A549 (cell line): Measurements from ENCODE around the gene PBX1. TPM values are rescaled to one million over a fixed set of nuclear protein-coding genes. Genes with fewer than 3 reads are reported as not detected.

Source experiments
- ATAC-seq, 2 experiments: fragments of 200-7000 bp in 1 of 2; fragments of >200 bp in 1 of 2; cut with Nextera tagmentation in 1 of 2; cut with Tn5 transposase in 1 of 2; 3 replicates each; pipeline versions ENCODE4 v1.8.0 to v1.9.1; 2018 to 2020; ENCODE audit warnings: mild to moderate bottlenecking in 1 of 2, moderate library complexity in 1 of 2
- CTCF ChIA-PET: fragments of 300-600 bp; sonication (Branson Sonifier 250); formaldehyde crosslinking; extraction: SDS; loops from one replicate; lab custom pipeline; 2021; ENCODE audit warnings: antibody characterized with exemption, inconsistent platforms; lab: Yijun Ruan, JAX
- POLR2A ChIA-PET: fragments of 350-600 bp; formaldehyde crosslinking; extraction: SDS; loops from one replicate; lab custom pipeline; 2021; ENCODE audit warnings: antibody characterized with exemption, inconsistent platforms; lab: Yijun Ruan, JAX
- DNase-seq, 2 experiments: peaks; one replicate each; pipeline versions ENCODE4 v3.0.0 to v3.0.0-alpha.2; 2011 to 2016; ENCODE audit warnings: low read depth in 1 of 2, low spot score in 1 of 2
- FAIRE-seq: peaks from 2 replicates; lab custom pipeline; 2011; peaks lifted over from hg19 to GRCh38; lab: Jason Lieb, UNC
- H3K27ac ChIP-seq, 2 experiments: fragments of >200 bp; sonication (Bioruptor Twin); formaldehyde crosslinking; 3 replicates each; pipeline ENCODE4 v1.5.1; 2016 to 2017
- H3K4me1 ChIP-seq: fragments of >200 bp; sonication (Bioruptor Twin); formaldehyde crosslinking; 3 replicates; pipeline ENCODE4 v1.6.1; 2016
- H3K4me2 ChIP-seq: fragments of >200 bp; sonication (Bioruptor Twin); formaldehyde crosslinking; 3 replicates; pipeline ENCODE4 v1.6.1; 2016
- H3K4me3 ChIP-seq: fragments of >200 bp; sonication (Bioruptor Twin); formaldehyde crosslinking; 3 replicates; pipeline ENCODE4 v1.5.1; 2016
- H3K9me3 ChIP-seq: fragments of >200 bp; sonication (Bioruptor Twin); formaldehyde crosslinking; 3 replicates; pipeline ENCODE4 v1.6.1; 2016
- BCL3 ChIP-seq: fragments of >200 bp; sonication (Bioruptor Twin); formaldehyde crosslinking; IDR thresholded peaks from 3 replicates; pipeline ENCODE4 v1.6.1; 2016
- CHD2 ChIP-seq: fragments of 150-350 bp; IDR thresholded peaks from 2 replicates; pipeline ENCODE4 v1.6.1; 2014; ENCODE audit warnings: low read length; ENCODE audit not compliant: partially characterized antibody
- CHD4 ChIP-seq: fragments of 200-600 bp; sonication (generic); IDR thresholded peaks from 2 replicates; pipeline ENCODE4 v1.6.1; 2016; ENCODE audit warnings: antibody characterized with exemption, mild to moderate bottlenecking, borderline replicate concordance
- FOXS1 ChIP-seq: fragments of 250-450 bp; sonication (Bioruptor Pico); IDR thresholded peaks from 2 replicates; pipeline ENCODE4 v1.5.0; 2020; ENCODE audit warnings: mild to moderate bottlenecking, moderate library complexity
- GATA3 ChIP-seq: IDR thresholded peaks from 2 replicates; pipeline ENCODE4 v1.6.1; 2012; ENCODE audit warnings: borderline replicate concordance
- HES2 ChIP-seq: fragments of >200 bp; sonication (Bioruptor Twin); formaldehyde crosslinking; IDR thresholded peaks from 2 replicates; pipeline ENCODE4 v1.6.1; 2016
- HEYL ChIP-seq: fragments of 250-450 bp; sonication (Bioruptor Pico); IDR thresholded peaks from 2 replicates; pipeline ENCODE4 v1.8.0; 2021; ENCODE audit warnings: mild to moderate bottlenecking, moderate library complexity
- HMGXB4 ChIP-seq: fragments of 250-450 bp; sonication (Bioruptor Pico); IDR thresholded peaks from 2 replicates; pipeline ENCODE4 v1.5.0; 2021; ENCODE audit warnings: mild to moderate bottlenecking, moderate library complexity, borderline replicate concordance
- MAZ ChIP-seq: fragments of 150-350 bp; IDR thresholded peaks from 2 replicates; pipeline ENCODE4 v1.6.1; 2014; ENCODE audit warnings: antibody characterized with exemption, low read depth, low read length, borderline replicate concordance
- NPAS2 ChIP-seq: fragments of 250-450 bp; sonication (Bioruptor Pico); IDR thresholded peaks from 2 replicates; pipeline ENCODE4 v1.8.0; 2022; ENCODE audit warnings: mild to moderate bottlenecking, moderate library complexity, borderline replicate concordance
- NR3C1 ChIP-seq: fragments of >200 bp; sonication (Bioruptor Twin); formaldehyde crosslinking; IDR thresholded peaks from 3 replicates; pipeline ENCODE4 v1.6.1; 2017
- POLR2AphosphoS2 ChIP-seq: conservative IDR thresholded peaks from 2 replicates; pipeline ENCODE4 v1.6.1; 2012; ENCODE audit warnings: low read length, improper control_type of control experiment, inconsistent platforms
- RAD21 ChIP-seq, 2 experiments: fragments of >200 bp in 1 of 2; sonication (Bioruptor Twin) in 1 of 2; formaldehyde crosslinking in 1 of 2; IDR thresholded peaks in 1 of 2; conservative IDR thresholded peaks in 1 of 2; 2 replicates in 1 of 2; 3 replicates in 1 of 2; pipeline ENCODE4 v1.6.1; 2012 to 2018; ENCODE audit warnings: inconsistent platforms in 1 of 2
- RNF2 ChIP-seq: fragments of 200-600 bp; sonication (generic); IDR thresholded peaks from 2 replicates; pipeline ENCODE4 v1.6.1; 2016; ENCODE audit warnings: low read depth, mild to moderate bottlenecking, antibody characterized with exemption, moderate library complexity, borderline replicate concordance
- SMC3 ChIP-seq: fragments of >200 bp; sonication (Bioruptor Twin); formaldehyde crosslinking; IDR thresholded peaks from 3 replicates; pipeline ENCODE4 v1.6.1; 2018; ENCODE audit warnings: inconsistent platforms
- TFCP2L1 ChIP-seq: fragments of 250-450 bp; sonication (Bioruptor Pico); IDR thresholded peaks from 2 replicates; pipeline ENCODE4 v1.5.0; 2021; ENCODE audit warnings: mild to moderate bottlenecking
- TP53 ChIP-seq: fragments of 250-450 bp; sonication (Bioruptor Pico); IDR thresholded peaks from 2 replicates; pipeline ENCODE4 v1.5.0; 2021; ENCODE audit warnings: mild to moderate bottlenecking, moderate library complexity
- ZFP36 ChIP-seq: fragments of 450-650 bp; IDR thresholded peaks from 2 replicates; pipeline ENCODE4 v1.6.1; 2014; ENCODE audit warnings: borderline replicate concordance; ENCODE audit not compliant: partially characterized antibody
- WGBS: methylation state at CpG from one replicate; pipeline ENCODE4 v1.1.6; 2017; ENCODE audit errors: missing lambda C conversion rate; 5-methylcytosine and 5-hydroxymethylcytosine counted together
- polyA plus RNA-seq, 4 experiments: library from polyadenylated mRNA; depleted of rRNA in 3 of 4; stranded (reverse); fragments of >200 nt; fragmentation: RNase III in 1 of 4; extraction: RNeasy Plus Mini Kit Qiagen cat#74134 plus additional on column Dnase treatment in 1 of 4; gene quantifications; 2 replicates in 3 of 4; 3 replicates in 1 of 4; pipeline ENCODE4 v1.2.3, GENCODE V29; 2011 to 2017
- TF ChIP-seq, protein P1 (sequence below): fragments of 150-350 bp; IDR thresholded peaks from 2 replicates; pipeline ENCODE4 v1.6.1; 2014; ENCODE audit warnings: low read depth, mild to moderate bottlenecking, low read length
- TF ChIP-seq, protein P2 (sequence below): fragments of 200-600 bp; sonication (generic); IDR thresholded peaks from 2 replicates; pipeline ENCODE4 v1.6.1; 2016; ENCODE audit warnings: antibody characterized with exemption, mild to moderate bottlenecking, moderate library complexity
- TF ChIP-seq, protein P3 (sequence below): IDR thresholded peaks from 2 replicates; pipeline ENCODE4 v1.6.1; 2012

Gene PBX1
- polyA plus RNA-seq, 2 of the 4 experiments (the other 2 are of a cell fraction): 47.8 to 61.5 TPM

- TF ChIP-seq HES2 (no peak), MAZ (no peak), SMC3 (no peak), CHD4 (no peak), TP53 (CRISPR knock-in tag) (no peak), NR3C1 (no peak), RNF2 (no peak), TFCP2L1 (CRISPR knock-in tag) (no peak)
- TF ChIP-seq, protein P1, sequence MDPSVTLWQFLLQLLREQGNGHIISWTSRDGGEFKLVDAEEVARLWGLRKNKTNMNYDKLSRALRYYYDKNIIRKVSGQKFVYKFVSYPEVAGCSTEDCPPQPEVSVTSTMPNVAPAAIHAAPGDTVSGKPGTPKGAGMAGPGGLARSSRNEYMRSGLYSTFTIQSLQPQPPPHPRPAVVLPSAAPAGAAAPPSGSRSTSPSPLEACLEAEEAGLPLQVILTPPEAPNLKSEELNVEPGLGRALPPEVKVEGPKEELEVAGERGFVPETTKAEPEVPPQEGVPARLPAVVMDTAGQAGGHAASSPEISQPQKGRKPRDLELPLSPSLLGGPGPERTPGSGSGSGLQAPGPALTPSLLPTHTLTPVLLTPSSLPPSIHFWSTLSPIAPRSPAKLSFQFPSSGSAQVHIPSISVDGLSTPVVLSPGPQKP: no peak
These were observed 94.7 kb downstream of the PBX1 start (continued) for GRCh38 chr1:164653705-164654104.

DNA sequence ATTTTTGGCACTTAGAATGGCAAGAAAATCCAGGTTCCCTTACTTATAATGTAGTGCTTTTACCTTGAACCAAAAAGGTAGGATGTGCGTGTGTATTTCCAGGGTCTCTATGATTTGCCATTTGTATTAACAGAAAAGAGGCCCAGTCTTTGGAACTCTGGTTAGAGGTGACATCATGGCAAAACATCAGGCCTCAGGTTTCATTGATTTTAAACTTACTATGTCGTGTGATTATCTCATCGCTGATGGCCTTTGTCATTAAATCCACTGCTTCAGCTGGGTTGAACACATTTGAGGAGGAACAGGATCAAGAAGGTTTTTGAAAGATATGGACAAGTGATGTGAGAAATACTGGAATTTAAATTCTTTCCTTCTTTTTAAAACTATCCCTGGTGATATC lies 95.2 kb downstream of the PBX1 start:
- Histone ChIP-seq H3K4me1 (peaks cover 85% of the 10 kb centered on the region), H3K4me3 (no peak overlapping the region), H3K9me3 (no peaks in the 10 kb centered on the region), H3K4me2 (no peak overlapping the region), H3K27ac (peak overlapping the region; percentile 8 to 68; a peak in 2 of 6 replicates)
- TF ChIP-seq HMGXB4 (CRISPR knock-in tag) (no peak), HEYL (CRISPR knock-in tag) (no peak), BCL3 (no peak), GATA3 (no peak), RAD21 (conservative IDR thresholded peaks at IDR 0.05 in 1 of 2, IDR thresholded peaks at IDR 0.05 in 1 of 2) (no peak), POLR2AphosphoS2 (no peak), CHD2 (no peak), NPAS2 (CRISPR knock-in tag) (no peak), FOXS1 (no peak), ZFP36 (no peak)
- TF ChIP-seq, protein P2, sequence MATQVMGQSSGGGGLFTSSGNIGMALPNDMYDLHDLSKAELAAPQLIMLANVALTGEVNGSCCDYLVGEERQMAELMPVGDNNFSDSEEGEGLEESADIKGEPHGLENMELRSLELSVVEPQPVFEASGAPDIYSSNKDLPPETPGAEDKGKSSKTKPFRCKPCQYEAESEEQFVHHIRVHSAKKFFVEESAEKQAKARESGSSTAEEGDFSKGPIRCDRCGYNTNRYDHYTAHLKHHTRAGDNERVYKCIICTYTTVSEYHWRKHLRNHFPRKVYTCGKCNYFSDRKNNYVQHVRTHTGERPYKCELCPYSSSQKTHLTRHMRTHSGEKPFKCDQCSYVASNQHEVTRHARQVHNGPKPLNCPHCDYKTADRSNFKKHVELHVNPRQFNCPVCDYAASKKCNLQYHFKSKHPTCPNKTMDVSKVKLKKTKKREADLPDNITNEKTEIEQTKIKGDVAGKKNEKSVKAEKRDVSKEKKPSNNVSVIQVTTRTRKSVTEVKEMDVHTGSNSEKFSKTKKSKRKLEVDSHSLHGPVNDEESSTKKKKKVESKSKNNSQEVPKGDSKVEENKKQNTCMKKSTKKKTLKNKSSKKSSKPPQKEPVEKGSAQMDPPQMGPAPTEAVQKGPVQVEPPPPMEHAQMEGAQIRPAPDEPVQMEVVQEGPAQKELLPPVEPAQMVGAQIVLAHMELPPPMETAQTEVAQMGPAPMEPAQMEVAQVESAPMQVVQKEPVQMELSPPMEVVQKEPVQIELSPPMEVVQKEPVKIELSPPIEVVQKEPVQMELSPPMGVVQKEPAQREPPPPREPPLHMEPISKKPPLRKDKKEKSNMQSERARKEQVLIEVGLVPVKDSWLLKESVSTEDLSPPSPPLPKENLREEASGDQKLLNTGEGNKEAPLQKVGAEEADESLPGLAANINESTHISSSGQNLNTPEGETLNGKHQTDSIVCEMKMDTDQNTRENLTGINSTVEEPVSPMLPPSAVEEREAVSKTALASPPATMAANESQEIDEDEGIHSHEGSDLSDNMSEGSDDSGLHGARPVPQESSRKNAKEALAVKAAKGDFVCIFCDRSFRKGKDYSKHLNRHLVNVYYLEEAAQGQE: no peak
- TF ChIP-seq, protein P3, sequence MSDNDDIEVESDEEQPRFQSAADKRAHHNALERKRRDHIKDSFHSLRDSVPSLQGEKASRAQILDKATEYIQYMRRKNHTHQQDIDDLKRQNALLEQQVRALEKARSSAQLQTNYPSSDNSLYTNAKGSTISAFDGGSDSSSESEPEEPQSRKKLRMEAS: no peak
- POLR2A ChIA-PET: no interaction called here
- no peak for ATAC-seq
- CTCF ChIA-PET: no interaction called here
- no peak for DNase-seq
- 57% methylated on average over 3 of the region's 3 CpGs for WGBS
- no peak for FAIRE-seq
